ENCODE data around the gene VWA2. TPM values are rescaled to one million over a fixed set of nuclear protein-coding genes. Genes with fewer than 3 reads are reported as not detected.

VWA2 gene
- total RNA-seq, 1 experiment from 2014 or later: not detected

DNA sequence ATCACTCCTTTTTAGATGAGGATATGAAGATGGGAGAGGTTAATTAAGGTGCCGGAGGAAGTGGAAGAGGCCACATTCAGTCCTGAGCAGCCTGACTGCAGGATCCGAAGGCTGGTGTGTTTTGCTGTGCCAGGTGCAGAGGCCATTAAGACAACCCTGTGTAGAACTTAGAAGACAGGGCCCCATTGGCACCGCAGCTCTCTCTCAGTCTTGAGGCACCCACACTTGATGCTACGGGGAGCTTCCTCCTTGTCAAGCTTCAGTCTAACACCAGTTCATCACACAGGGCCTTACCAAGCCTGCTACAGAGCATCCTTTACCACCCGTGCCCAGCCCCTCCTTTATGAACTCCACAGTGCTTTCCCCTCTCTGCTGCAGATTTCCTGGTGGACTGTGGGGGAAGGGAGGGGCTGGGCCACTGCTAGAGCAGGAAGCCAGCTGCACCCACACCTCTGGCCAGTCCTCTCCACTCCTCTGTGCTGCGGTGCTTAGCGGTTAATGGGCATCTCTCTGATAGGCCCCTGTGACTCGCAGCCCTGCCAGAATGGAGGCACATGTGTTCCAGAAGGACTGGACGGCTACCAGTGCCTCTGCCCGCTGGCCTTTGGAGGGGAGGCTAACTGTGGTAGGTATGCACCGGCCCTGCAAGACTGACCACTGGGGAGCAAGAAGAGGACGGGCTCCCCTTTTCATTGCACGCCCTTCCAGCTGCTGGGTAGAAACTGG is 45.5 kb downstream of the VWA2 start:
- Histone ChIP-seq H3K9ac (ENCODE audit: low read length) (no peak overlapping the region), H3K4me3 (replicated peaks in 1 of 2; ENCODE audit: low read depth in 1 of 2, low read length in 2 of 2) (no peak overlapping the region), H3K27ac (ENCODE audit: low read depth, low read length) (no peak overlapping the region), H3K79me2 (ENCODE audit: insufficient read depth, low read length) (no peaks in the 10 kb centered on the region), H3K4me1 (ENCODE audit: control insufficient read depth in 1 of 2, insufficient read depth in 2 of 2, low read length in 2 of 2) (no peaks in the 10 kb centered on the region), H3K9me3 (ENCODE audit: control insufficient read depth in 1 of 2, insufficient read depth in 1 of 2, low read depth in 1 of 2, low read length in 2 of 2) (no peaks in the 10 kb centered on the region), H2AFZ (ENCODE audit: low read depth, low read length, poor library complexity, severe bottlenecking) (no peak overlapping the region), H3K27me3 (ENCODE audit: insufficient read depth, low read length) (no peaks in the 10 kb centered on the region), H3K36me3 (ENCODE audit: control insufficient read depth in 1 of 2, insufficient read depth in 2 of 2, low read length in 2 of 2) (no peaks in the 10 kb centered on the region), H3K4me2 (ENCODE audit: low read length) (no peak overlapping the region), H3K9me2 (ENCODE audit: insufficient read depth) (no peaks in the 10 kb centered on the region), H4K20me1 (ENCODE audit: insufficient read depth) (no peaks in the 10 kb centered on the region)
- BruUV-seq (replicated peaks): no TSS peak
- POLR2A ChIA-PET: no interaction called here
- DNase-seq (ENCODE audit: low read depth, low spot score) (no peak), ATAC-seq (no peak)
- intact Hi-C loops (cut with micrococcal nuclease): no loop called here
- RAD21 ChIA-PET (ENCODE audit: low non-redundant PET in 1 of 2, low total read pairs in 2 of 2, uncharacterized antibody in 2 of 2, unreplicated experiment in 2 of 2): no interaction called here
- CTCF ChIA-PET: no interaction called here
- TF ChIP-seq RAD21 (IDR thresholded peaks at IDR 0.05; ENCODE audit: low read depth) (no peak), ZFX (IDR thresholded peaks at IDR 0.05) (no peak), ATF3 (IDR thresholded peaks at IDR 0.05) (no peak), SIN3A (IDR thresholded peaks at IDR 0.05; ENCODE audit: low read depth) (no peak), SRF (IDR thresholded peaks at IDR 0.05; ENCODE audit: low read depth) (no peak), SP1 (IDR thresholded peaks at IDR 0.05; ENCODE audit: low read depth) (no peak), ELF1 (IDR thresholded peaks at IDR 0.05; ENCODE audit: borderline replicate concordance, low read depth) (no peak), JUND (IDR thresholded peaks at IDR 0.05) (no peak), CBX3 (IDR thresholded peaks at IDR 0.05; ENCODE audit: low read depth) (no peak), FOSL1 (IDR thresholded peaks at IDR 0.05; ENCODE audit: low read depth) (no peak), POLR2AphosphoS5 (IDR thresholded peaks at IDR 0.05; ENCODE audit: low read depth, low read length) (no peak), MAX (IDR thresholded peaks at IDR 0.05) (no peak)
- TF ChIP-seq, protein P1, sequence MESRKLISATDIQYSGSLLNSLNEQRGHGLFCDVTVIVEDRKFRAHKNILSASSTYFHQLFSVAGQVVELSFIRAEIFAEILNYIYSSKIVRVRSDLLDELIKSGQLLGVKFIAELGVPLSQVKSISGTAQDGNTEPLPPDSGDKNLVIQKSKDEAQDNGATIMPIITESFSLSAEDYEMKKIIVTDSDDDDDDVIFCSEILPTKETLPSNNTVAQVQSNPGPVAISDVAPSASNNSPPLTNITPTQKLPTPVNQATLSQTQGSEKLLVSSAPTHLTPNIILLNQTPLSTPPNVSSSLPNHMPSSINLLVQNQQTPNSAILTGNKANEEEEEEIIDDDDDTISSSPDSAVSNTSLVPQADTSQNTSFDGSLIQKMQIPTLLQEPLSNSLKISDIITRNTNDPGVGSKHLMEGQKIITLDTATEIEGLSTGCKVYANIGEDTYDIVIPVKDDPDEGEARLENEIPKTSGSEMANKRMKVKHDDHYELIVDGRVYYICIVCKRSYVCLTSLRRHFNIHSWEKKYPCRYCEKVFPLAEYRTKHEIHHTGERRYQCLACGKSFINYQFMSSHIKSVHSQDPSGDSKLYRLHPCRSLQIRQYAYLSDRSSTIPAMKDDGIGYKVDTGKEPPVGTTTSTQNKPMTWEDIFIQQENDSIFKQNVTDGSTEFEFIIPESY (IDR thresholded peaks at IDR 0.05; ENCODE audit: extremely low read depth, insufficient replicate concordance, low read length): no peak

Measured in HCT116 (cell line).